ENCODE data around the gene BEAN1. TPM values are rescaled to one million over a fixed set of nuclear protein-coding genes. Genes with fewer than 3 reads are reported as not detected.
"Not testable (repeated sequence)": the region's sequence is repeated elsewhere in the genome, so short reads cannot be mapped to it uniquely, and the experiment has no call there.

The BEAN1 gene
- total RNA-seq, 6 donors from 2014 or later: 0.22 to 1.0 (median 0.35) TPM; not detected in 2

DNA sequence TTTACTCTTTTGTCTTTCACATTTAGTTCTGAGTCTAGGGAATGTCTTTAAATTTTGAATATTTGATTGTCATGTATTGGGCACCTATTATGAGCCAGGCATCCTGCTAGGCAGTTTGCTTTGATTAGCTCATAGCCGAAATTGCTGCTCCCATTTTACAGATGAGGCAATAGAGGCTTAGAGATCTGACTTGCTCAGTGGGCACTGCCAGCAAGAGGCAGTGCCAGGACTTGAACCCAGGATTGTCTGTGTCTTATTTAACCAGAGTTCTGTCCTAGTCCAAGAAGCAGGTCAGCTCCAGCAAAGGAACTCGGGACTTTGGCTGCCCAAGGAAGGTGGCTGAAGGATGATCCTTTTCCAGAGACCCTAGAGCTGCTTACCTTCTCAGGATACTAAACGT is 24.5 kb downstream of the BEAN1 start:
- no peak overlapping the region for H3K27ac ChIP-seq
- H3K4me1 ChIP-seq: no peaks in the 10 kb centered on the region
- TF ChIP-seq EP300 (IDR thresholded peaks at IDR 0.05) (no peak), POLR2AphosphoS5 (IDR thresholded peaks at IDR 0.05) (no peak), POLR2A (IDR thresholded peaks at IDR 0.05) (no peak)
- TF ChIP-seq, protein P1, sequence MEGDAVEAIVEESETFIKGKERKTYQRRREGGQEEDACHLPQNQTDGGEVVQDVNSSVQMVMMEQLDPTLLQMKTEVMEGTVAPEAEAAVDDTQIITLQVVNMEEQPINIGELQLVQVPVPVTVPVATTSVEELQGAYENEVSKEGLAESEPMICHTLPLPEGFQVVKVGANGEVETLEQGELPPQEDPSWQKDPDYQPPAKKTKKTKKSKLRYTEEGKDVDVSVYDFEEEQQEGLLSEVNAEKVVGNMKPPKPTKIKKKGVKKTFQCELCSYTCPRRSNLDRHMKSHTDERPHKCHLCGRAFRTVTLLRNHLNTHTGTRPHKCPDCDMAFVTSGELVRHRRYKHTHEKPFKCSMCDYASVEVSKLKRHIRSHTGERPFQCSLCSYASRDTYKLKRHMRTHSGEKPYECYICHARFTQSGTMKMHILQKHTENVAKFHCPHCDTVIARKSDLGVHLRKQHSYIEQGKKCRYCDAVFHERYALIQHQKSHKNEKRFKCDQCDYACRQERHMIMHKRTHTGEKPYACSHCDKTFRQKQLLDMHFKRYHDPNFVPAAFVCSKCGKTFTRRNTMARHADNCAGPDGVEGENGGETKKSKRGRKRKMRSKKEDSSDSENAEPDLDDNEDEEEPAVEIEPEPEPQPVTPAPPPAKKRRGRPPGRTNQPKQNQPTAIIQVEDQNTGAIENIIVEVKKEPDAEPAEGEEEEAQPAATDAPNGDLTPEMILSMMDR (IDR thresholded peaks at IDR 0.05): no peak
- WGBS, 2 donors: 82 to 83% methylated on average over 3 of the region's 3 CpGs
- ATAC-seq (ENCODE audit: low FRiP score in 2 of 2): no peak
- DNase-seq: no peak
- no peak overlapping the region for H3K4me3 ChIP-seq
- H3K9me3 ChIP-seq: no peaks in the 10 kb centered on the region
- no peaks in the 10 kb centered on the region for H3K27me3 ChIP-seq
- no peaks in the 10 kb centered on the region for H3K36me3 ChIP-seq

DNA sequence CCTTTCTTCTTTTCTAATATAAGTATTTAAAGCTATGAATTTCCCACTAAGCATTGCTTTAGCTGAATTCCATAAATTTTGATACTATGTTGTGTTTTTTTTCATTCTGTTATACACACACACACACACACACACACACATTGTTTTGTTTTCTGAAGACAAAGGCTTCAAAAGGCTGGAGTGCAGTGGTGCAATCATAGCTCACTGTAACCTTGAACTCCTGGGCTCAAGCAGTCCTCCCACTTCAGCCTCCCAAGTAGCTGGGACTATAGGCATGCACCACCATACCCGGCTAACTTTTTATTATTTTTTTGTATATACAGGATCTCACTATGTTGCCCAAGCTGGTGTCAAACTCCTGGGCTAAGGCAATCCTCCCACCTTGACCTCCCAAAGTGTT is 26.1 kb downstream of the BEAN1 start:
- H3K9me3 ChIP-seq; H3K36me3 ChIP-seq; DNase-seq; H3K27me3 ChIP-seq; H3K27ac ChIP-seq; H3K4me3 ChIP-seq; ATAC-seq (ENCODE audit: low FRiP score in 2 of 2); H3K4me1 ChIP-seq: not testable (repeated sequence)
- 89 to 96% methylated on average over 1 of the region's 1 CpG for WGBS, 2 donors

DNA sequence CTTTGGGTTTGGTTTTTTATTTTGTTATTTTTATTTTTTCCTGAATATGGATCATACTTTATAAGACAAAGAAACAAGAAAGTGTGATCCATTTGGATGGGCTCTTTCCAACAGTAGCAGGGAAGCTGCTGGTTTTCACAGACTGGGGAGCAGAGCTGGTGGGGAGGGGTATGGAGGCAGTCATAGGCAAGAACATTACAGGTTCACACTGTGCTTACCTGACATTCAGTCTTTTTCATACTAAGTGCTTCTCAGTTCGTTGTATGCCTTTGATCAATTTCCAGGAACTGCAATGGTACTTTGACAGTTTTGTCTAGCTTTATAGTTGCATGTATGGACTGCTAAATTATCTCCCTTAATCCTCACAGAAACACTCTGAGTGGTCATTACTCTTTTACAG is 27.7 kb downstream of the BEAN1 start:
- Histone ChIP-seq H3K9me3 (no peaks in the 10 kb centered on the region), H3K27ac (no peak overlapping the region), H3K27me3 (no peaks in the 10 kb centered on the region), H3K36me3 (no peaks in the 10 kb centered on the region), H3K4me3 (no peak overlapping the region), H3K4me1 (no peaks in the 10 kb centered on the region)
- WGBS, 2 donors: 59 to 67% methylated on average over 1 of the region's 1 CpG
- no peak for TF ChIP-seq EP300 (IDR thresholded peaks at IDR 0.05)
- TF ChIP-seq, protein P1 (IDR thresholded peaks at IDR 0.05): no peak
- no peak for TF ChIP-seq POLR2A (IDR thresholded peaks at IDR 0.05)
- DNase-seq (no peak), ATAC-seq (ENCODE audit: low FRiP score in 2 of 2) (no peak)

DNA sequence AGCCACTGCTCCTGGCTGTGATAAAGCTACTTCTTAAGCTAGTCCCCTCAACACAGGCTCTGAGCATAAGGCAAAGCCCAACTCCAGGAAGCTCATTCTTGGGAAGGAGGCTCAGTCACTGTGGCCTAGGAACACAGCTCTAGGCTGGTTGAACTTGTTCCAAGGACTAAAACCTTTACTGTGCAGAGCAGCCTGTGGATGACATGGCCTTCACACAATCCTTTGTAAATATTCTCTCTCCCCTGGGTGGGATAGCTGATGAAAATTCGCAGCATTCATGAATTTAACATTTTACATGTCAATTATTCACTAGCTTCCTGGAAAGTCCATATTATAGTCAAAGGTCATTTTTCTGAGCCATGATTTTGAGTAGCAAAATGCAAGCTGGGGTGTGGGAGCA is 28.9 kb downstream of the BEAN1 start:
- no peak for ATAC-seq (ENCODE audit: low FRiP score in 2 of 2)
- no peak for DNase-seq
- Histone ChIP-seq H3K4me3 (no peak overlapping the region), H3K27ac (no peak overlapping the region), H3K4me1 (no peaks in the 10 kb centered on the region), H3K9me3 (no peaks in the 10 kb centered on the region), H3K36me3 (no peaks in the 10 kb centered on the region), H3K27me3 (no peaks in the 10 kb centered on the region)
- 86 to 92% methylated on average over 1 of the region's 1 CpG for WGBS, 2 donors
- TF ChIP-seq POLR2AphosphoS5 (IDR thresholded peaks at IDR 0.05) (no peak), POLR2A (IDR thresholded peaks at IDR 0.05) (no peak), EP300 (IDR thresholded peaks at IDR 0.05) (no peak)
- TF ChIP-seq, protein P1 (IDR thresholded peaks at IDR 0.05): no peak

DNA sequence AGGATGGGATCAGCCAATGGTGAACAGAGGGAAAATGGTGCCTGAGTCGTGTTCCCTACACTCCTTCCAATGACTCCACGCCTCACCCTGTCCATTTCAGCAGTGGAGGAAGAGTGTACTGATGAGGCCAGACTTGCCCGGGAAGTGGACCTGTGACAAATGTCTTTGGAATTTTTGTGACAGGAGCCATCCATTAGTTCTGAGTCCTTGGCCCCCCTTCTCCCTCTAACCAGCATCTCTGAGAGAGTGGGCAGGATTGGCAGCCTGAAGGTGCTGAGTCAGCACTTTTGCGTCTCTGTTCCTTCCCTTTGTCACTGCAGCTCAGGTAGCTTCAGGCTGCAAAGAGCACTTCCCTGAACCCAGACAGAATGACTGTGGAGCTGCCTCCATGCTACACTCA is 30.8 kb downstream of the BEAN1 start:
- Histone ChIP-seq H3K36me3 (no peaks in the 10 kb centered on the region), H3K4me3 (no peak overlapping the region), H3K4me1 (no peaks in the 10 kb centered on the region), H3K27me3 (no peaks in the 10 kb centered on the region), H3K9me3 (no peaks in the 10 kb centered on the region), H3K27ac (no peak overlapping the region)
- no peak for ATAC-seq (ENCODE audit: low FRiP score in 2 of 2)
- WGBS, 2 donors: 59% methylated on average over 4 of the region's 4 CpGs
- no peak for DNase-seq
- no peak for TF ChIP-seq POLR2AphosphoS5 (IDR thresholded peaks at IDR 0.05)

DNA sequence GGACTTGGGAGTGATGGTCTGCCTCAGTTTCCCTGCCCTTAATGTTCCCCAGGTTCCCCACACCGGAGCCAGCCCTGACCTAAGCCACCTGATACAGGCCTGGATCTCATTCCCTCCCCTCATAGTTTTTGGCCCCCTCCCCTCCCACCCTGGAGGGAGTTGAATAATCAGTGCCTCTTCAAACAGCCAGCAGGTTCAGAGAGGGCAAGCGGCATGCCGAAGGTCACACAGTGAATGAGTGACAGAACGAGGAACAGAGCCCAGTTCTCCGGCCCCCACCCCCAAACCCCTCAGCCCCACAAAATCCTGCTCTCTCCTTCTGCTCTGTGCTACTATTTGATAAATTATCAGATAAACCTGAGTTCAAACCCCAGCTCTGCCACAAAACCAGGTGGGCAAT is 31.2 kb downstream of the BEAN1 start:
- H3K36me3 ChIP-seq: no peaks in the 10 kb centered on the region
- TF ChIP-seq EP300 (IDR thresholded peaks at IDR 0.05): no peak
- TF ChIP-seq POLR2AphosphoS5 (IDR thresholded peaks at IDR 0.05): no peak
- TF ChIP-seq POLR2A (IDR thresholded peaks at IDR 0.05): no peak
- TF ChIP-seq, protein P1 (IDR thresholded peaks at IDR 0.05): no peak
- 88 to 94% methylated on average over 5 of the region's 5 CpGs for WGBS, 2 donors
- H3K4me3 ChIP-seq: no peak overlapping the region
- H3K27me3 ChIP-seq: no peaks in the 10 kb centered on the region
- H3K9me3 ChIP-seq: no peaks in the 10 kb centered on the region
- DNase-seq (no peak), ATAC-seq (ENCODE audit: low FRiP score in 2 of 2) (no peak)
- H3K27ac ChIP-seq: no peak overlapping the region
- H3K4me1 ChIP-seq: no peaks in the 10 kb centered on the region
